Measurements from ENCODE around the gene CHST11. TPM values are rescaled to one million over a fixed set of nuclear protein-coding genes. Genes with fewer than 3 reads are reported as not detected.
"Not testable (repeated sequence)": the region's sequence is repeated elsewhere in the genome, so short reads cannot be mapped to it uniquely, and the experiment has no call there.

CHST11 gene
- total and polyA plus RNA-seq, 10 of the 15 experiments (the other 5 are each of a cell fraction or from before 2014, with no cell fraction given): 1.9 to 38.1 (median 17.2) TPM

DNA sequence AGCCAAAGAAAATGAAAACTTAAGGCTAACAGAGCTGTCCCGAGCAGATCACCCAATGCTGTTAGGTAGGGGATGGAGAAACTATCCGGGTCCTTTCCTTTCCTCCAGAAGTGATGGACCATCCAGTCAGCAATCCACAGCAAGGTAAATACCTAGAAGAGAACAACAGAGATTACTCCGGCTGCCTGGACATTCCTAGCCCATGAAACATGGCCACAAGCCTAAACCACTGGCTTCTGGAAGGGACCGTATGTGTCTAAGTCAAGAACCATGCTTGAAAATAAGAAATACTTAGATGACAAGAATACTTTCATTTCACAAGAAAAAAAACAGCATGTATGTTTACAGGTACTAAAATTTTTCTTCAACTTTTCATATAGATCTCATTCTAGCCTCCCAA is 348.4 kb downstream of the CHST11 start:
- WGBS (ENCODE audit: insufficient coverage, insufficient replicate concordance, low lambda C conversion rate, missing lambda C conversion rate): 98% methylated on average over 4 of the region's 4 CpGs
- Histone ChIP-seq H3K79me2 (ENCODE audit: control insufficient read depth, insufficient read depth, low read length) (no peaks in the 10 kb centered on the region), H2AFZ (ENCODE audit: control insufficient read depth, low read depth, low read length) (no peak overlapping the region), H3K36me3 (ENCODE audit: control insufficient read depth in 2 of 2, insufficient read depth in 2 of 2, low read length in 1 of 2) (no peaks in the 10 kb centered on the region), H3K4me3 (no peak overlapping the region), H4K20me1 (ENCODE audit: control insufficient read depth, insufficient read depth) (no peaks in the 10 kb centered on the region), H3K9me3 (replicated peaks; ENCODE audit: control insufficient read depth, insufficient read depth, low read length) (no peaks in the 10 kb centered on the region), H3K4me2 (ENCODE audit: control insufficient read depth, insufficient read depth) (no peak overlapping the region), H3K27me3 (replicated peaks in 1 of 2; ENCODE audit: control insufficient read depth in 2 of 2, insufficient read depth in 2 of 2, low read length in 1 of 2) (no peaks in the 10 kb centered on the region), H3K4me1 (ENCODE audit: control insufficient read depth, insufficient read depth, low read length) (no peaks in the 10 kb centered on the region), H3K27ac (ENCODE audit: control insufficient read depth, insufficient read depth) (no peak overlapping the region), H3K9ac (ENCODE audit: control insufficient read depth, insufficient read depth, low read length) (no peak overlapping the region)
- no peak for ATAC-seq
- CTCF ChIA-PET: no interaction called here
- RAD21 ChIA-PET (ENCODE audit: unreplicated experiment): interaction anchor here (1.0 kb wide), 1 partner anchor 11 kb away, joined by 3 read pairs; no protein-coding TSS in a partner anchor
- intact Hi-C loops (cut with micrococcal nuclease; ENCODE audit: unreplicated experiment) (no loop called here), in situ Hi-C loops (cut with MboI) (no loop called here)
- no peak for TF ChIP-seq SUZ12 (IDR thresholded peaks at IDR 0.05; ENCODE audit: unreplicated experiment)
- TF ChIP-seq, protein P1, sequence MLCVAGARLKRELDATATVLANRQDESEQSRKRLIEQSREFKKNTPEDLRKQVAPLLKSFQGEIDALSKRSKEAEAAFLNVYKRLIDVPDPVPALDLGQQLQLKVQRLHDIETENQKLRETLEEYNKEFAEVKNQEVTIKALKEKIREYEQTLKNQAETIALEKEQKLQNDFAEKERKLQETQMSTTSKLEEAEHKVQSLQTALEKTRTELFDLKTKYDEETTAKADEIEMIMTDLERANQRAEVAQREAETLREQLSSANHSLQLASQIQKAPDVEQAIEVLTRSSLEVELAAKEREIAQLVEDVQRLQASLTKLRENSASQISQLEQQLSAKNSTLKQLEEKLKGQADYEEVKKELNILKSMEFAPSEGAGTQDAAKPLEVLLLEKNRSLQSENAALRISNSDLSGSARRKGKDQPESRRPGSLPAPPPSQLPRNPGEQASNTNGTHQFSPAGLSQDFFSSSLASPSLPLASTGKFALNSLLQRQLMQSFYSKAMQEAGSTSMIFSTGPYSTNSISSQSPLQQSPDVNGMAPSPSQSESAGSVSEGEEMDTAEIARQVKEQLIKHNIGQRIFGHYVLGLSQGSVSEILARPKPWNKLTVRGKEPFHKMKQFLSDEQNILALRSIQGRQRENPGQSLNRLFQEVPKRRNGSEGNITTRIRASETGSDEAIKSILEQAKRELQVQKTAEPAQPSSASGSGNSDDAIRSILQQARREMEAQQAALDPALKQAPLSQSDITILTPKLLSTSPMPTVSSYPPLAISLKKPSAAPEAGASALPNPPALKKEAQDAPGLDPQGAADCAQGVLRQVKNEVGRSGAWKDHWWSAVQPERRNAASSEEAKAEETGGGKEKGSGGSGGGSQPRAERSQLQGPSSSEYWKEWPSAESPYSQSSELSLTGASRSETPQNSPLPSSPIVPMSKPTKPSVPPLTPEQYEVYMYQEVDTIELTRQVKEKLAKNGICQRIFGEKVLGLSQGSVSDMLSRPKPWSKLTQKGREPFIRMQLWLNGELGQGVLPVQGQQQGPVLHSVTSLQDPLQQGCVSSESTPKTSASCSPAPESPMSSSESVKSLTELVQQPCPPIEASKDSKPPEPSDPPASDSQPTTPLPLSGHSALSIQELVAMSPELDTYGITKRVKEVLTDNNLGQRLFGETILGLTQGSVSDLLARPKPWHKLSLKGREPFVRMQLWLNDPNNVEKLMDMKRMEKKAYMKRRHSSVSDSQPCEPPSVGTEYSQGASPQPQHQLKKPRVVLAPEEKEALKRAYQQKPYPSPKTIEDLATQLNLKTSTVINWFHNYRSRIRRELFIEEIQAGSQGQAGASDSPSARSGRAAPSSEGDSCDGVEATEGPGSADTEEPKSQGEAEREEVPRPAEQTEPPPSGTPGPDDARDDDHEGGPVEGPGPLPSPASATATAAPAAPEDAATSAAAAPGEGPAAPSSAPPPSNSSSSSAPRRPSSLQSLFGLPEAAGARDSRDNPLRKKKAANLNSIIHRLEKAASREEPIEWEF (IDR thresholded peaks at IDR 0.05; ENCODE audit: insufficient replicate concordance, low read depth, low read length): no peak
- no peak for TF ChIP-seq SIN3A (IDR thresholded peaks at IDR 0.05; ENCODE audit: low read depth, low read length)
- no peak for TF ChIP-seq CBFB (IDR thresholded peaks at IDR 0.05; ENCODE audit: low read depth)
- TF ChIP-seq, protein P2, sequence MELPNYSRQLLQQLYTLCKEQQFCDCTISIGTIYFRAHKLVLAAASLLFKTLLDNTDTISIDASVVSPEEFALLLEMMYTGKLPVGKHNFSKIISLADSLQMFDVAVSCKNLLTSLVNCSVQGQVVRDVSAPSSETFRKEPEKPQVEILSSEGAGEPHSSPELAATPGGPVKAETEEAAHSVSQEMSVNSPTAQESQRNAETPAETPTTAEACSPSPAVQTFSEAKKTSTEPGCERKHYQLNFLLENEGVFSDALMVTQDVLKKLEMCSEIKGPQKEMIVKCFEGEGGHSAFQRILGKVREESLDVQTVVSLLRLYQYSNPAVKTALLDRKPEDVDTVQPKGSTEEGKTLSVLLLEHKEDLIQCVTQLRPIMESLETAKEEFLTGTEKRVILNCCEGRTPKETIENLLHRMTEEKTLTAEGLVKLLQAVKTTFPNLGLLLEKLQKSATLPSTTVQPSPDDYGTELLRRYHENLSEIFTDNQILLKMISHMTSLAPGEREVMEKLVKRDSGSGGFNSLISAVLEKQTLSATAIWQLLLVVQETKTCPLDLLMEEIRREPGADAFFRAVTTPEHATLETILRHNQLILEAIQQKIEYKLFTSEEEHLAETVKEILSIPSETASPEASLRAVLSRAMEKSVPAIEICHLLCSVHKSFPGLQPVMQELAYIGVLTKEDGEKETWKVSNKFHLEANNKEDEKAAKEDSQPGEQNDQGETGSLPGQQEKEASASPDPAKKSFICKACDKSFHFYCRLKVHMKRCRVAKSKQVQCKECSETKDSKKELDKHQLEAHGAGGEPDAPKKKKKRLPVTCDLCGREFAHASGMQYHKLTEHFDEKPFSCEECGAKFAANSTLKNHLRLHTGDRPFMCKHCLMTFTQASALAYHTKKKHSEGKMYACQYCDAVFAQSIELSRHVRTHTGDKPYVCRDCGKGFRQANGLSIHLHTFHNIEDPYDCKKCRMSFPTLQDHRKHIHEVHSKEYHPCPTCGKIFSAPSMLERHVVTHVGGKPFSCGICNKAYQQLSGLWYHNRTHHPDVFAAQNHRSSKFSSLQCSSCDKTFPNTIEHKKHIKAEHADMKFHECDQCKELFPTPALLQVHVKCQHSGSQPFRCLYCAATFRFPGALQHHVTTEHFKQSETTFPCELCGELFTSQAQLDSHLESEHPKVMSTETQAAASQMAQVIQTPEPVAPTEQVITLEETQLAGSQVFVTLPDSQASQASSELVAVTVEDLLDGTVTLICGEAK (IDR thresholded peaks at IDR 0.05; ENCODE audit: borderline replicate concordance): no peak
- no peak for TF ChIP-seq TBL1XR1 (IDR thresholded peaks at IDR 0.05; ENCODE audit: low read depth, low read length)
- TF ChIP-seq CEBPB (IDR thresholded peaks at IDR 0.05; ENCODE audit: borderline replicate concordance in 1 of 2, low read depth in 2 of 2, low read length in 2 of 2): no peak
- POLR2A ChIA-PET: interaction anchor here (0.6 kb wide), 1 partner anchor 49 kb away, joined by 4 read pairs; no protein-coding TSS in a partner anchor
- SMC1A ChIA-PET (ENCODE audit: uncharacterized antibody, unreplicated experiment): interaction anchor here (0.8 to 1.8 kb wide), 3 partner anchors 9 to 251 kb away, joined by 3 to 10 read pairs (median 3); no protein-coding TSS in a partner anchor
- DNase-seq (ENCODE audit: low read depth, low spot score): no peak
- no peak for FAIRE-seq
- BruUV-seq (replicated peaks): no TSS peak

DNA sequence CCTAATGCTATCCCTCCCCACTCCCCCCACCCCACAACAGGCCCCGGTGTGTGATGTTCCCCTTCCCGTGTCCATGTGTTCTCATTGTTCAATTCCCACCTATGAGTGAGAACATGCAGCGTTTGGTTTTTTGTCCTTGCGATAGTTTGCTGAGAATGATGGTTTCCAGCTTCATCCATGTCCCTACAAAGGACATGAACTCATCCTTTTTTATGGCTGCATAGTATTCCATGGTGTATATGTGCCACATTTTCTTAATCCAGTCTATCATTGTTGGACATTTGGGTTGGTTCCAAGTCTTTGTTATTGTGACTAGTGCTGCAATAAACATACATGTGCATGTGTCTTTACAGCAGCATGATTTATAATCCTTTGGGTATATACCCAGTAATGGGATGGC is 349.4 kb downstream of the CHST11 start:
- DNase-seq (ENCODE audit: low read depth, low spot score); H4K20me1 ChIP-seq (ENCODE audit: control insufficient read depth, insufficient read depth); in situ Hi-C loops (cut with MboI); H3K9ac ChIP-seq (ENCODE audit: control insufficient read depth, insufficient read depth, low read length); RAD21 ChIA-PET (ENCODE audit: unreplicated experiment); intact Hi-C loops (cut with micrococcal nuclease; ENCODE audit: unreplicated experiment); H3K27me3 ChIP-seq (replicated peaks in 1 of 2; ENCODE audit: control insufficient read depth in 2 of 2, insufficient read depth in 2 of 2, low read length in 1 of 2); H3K4me2 ChIP-seq (ENCODE audit: control insufficient read depth, insufficient read depth); BruUV-seq (replicated peaks); H3K27ac ChIP-seq (ENCODE audit: control insufficient read depth, insufficient read depth); H3K4me3 ChIP-seq; POLR2A ChIA-PET; H2AFZ ChIP-seq (ENCODE audit: control insufficient read depth, low read depth, low read length); ATAC-seq; H3K4me1 ChIP-seq (ENCODE audit: control insufficient read depth, insufficient read depth, low read length); FAIRE-seq; H3K9me3 ChIP-seq (replicated peaks; ENCODE audit: control insufficient read depth, insufficient read depth, low read length); CTCF ChIA-PET; H3K79me2 ChIP-seq (ENCODE audit: control insufficient read depth, insufficient read depth, low read length); SMC1A ChIA-PET (ENCODE audit: uncharacterized antibody, unreplicated experiment); H3K36me3 ChIP-seq (ENCODE audit: control insufficient read depth in 2 of 2, insufficient read depth in 2 of 2, low read length in 1 of 2): not testable (repeated sequence)
- WGBS (ENCODE audit: insufficient coverage, insufficient replicate concordance, low lambda C conversion rate, missing lambda C conversion rate): no CpG with 5 or more reads among the region's 4 CpGs
